ENCODE measurements around the gene PRSS22. TPM values are rescaled to one million over a fixed set of nuclear protein-coding genes. Genes with fewer than 3 reads are reported as not detected.

The PRSS22 gene
- total RNA-seq, 2 experiments from 2014 or later: not detected

GRCh38 chr16:2819939-2820835 lies 37.8 kb downstream of the PRSS22 start:
- H3K9me3 Mint-ChIP-seq: no peaks in the 10 kb centered on the region
- DNase-seq: no peak
- intact Hi-C loops (cut with micrococcal nuclease): no loop called here
- ChIA-PET CTCF (interaction anchor here (1.2 kb wide), 1 partner anchor 35 kb away, joined by 4 read pairs; no protein-coding TSS in a partner anchor), POLR2A (no interaction called here)
- no peaks in the 10 kb centered on the region for H3K4me1 Mint-ChIP-seq (ENCODE audit: low read depth)
- H3K36me3 Mint-ChIP-seq (ENCODE audit: low read depth): no peaks in the 10 kb centered on the region
- no peak for ATAC-seq
- no peak overlapping the region for H3K4me3 Mint-ChIP-seq
- no peak for TF ChIP-seq CTCF (IDR thresholded peaks at IDR 0.05)
- H3K27ac Mint-ChIP-seq: no peak overlapping the region
- no peaks in the 10 kb centered on the region for H3K27me3 Mint-ChIP-seq

- peaks cover 1% of the 10 kb centered on the region for H3K27me3 Mint-ChIP-seq
- intact Hi-C loops (cut with micrococcal nuclease): no loop called here
- no peak overlapping the region for H3K27ac Mint-ChIP-seq
- H3K4me1 Mint-ChIP-seq (ENCODE audit: low read depth): no peaks in the 10 kb centered on the region
- no peaks in the 10 kb centered on the region for H3K36me3 Mint-ChIP-seq (ENCODE audit: low read depth)
- TF ChIP-seq CTCF (IDR thresholded peaks at IDR 0.05): no peak
- ATAC-seq: no peak
- CTCF ChIA-PET: no interaction called here
- H3K4me3 Mint-ChIP-seq: no peak overlapping the region
- DNase-seq: no peak
- no peaks in the 10 kb centered on the region for H3K9me3 Mint-ChIP-seq
- POLR2A ChIA-PET: no interaction called here
Observed at GRCh38 chr16:2819179-2819938, 38.6 kb downstream of the PRSS22 start.

- intact Hi-C loops (cut with micrococcal nuclease): no loop called here
- DNase-seq: no peak
- POLR2A ChIA-PET: no interaction called here
- CTCF ChIA-PET: no interaction called here
- Mint-ChIP-seq H3K27ac (no peak overlapping the region), H3K36me3 (ENCODE audit: low read depth) (no peaks in the 10 kb centered on the region), H3K4me3 (no peak overlapping the region), H3K4me1 (ENCODE audit: low read depth) (no peaks in the 10 kb centered on the region), H3K27me3 (peaks cover 1% of the 10 kb centered on the region), H3K9me3 (no peaks in the 10 kb centered on the region)
- ATAC-seq: no peak
- no peak for TF ChIP-seq CTCF (IDR thresholded peaks at IDR 0.05)
Observed at GRCh38 chr16:2818272-2818876, 39.6 kb downstream of the PRSS22 start.

GRCh38 chr16:2817340-2818271 lies 40.4 kb downstream of the PRSS22 start:
- no peaks in the 10 kb centered on the region for H3K4me1 Mint-ChIP-seq (ENCODE audit: low read depth)
- peak; percentile 8 for TF ChIP-seq CTCF (IDR thresholded peaks at IDR 0.05)
- POLR2A ChIA-PET: interaction anchor here (1.2 kb wide), 1 partner anchor 17 kb away, joined by 3 read pairs; no protein-coding TSS in a partner anchor
- no peaks in the 10 kb centered on the region for H3K36me3 Mint-ChIP-seq (ENCODE audit: low read depth)
- intact Hi-C loops (cut with micrococcal nuclease): no loop called here
- H3K27ac Mint-ChIP-seq: no peak overlapping the region
- CTCF ChIA-PET: interaction anchor here (1.0 kb wide), 1 partner anchor 50 kb away, joined by 4 read pairs; no protein-coding TSS in a partner anchor
- H3K9me3 Mint-ChIP-seq: no peaks in the 10 kb centered on the region
- H3K4me3 Mint-ChIP-seq: peak overlapping the region; percentile 49
- no peak for ATAC-seq
- DNase-seq: peak; percentile 22
- H3K27me3 Mint-ChIP-seq: peaks cover 1% of the 10 kb centered on the region

All from activated CD8-positive, alpha-beta T cell treated with anti-CD3 and anti-CD28 coated beads for 36 hours (primary cell).